ENCODE measurements around the gene MPP3.

DNA sequence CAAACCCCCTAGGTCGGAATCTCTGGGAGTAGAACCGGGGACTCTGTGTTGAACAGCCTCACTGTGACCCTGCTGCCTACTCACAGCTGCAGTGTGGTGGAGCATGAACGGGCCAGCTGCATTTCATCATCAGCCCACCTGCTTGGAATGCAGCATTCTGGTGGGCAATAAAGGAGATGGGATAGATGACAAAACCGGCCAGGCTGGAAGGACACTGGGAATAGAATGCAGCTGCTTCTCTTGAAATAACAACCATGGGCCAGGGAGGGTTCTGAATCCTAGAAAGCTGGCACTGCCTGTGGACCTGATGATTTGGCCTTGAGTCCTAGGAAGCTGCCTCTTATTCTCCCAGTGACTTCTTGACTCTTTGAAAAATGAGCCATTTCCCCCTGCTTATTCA lies 29.2 kb downstream of the MPP3 start:
- no peak for TF ChIP-seq CTCF (IDR thresholded peaks at IDR 0.05; ENCODE audit: low read depth, low read length, poor library complexity, severe bottlenecking)
- no peak for TF ChIP-seq EZH2phosphoT487 (IDR thresholded peaks at IDR 0.05; ENCODE audit: borderline replicate concordance, low read length)

Measured in DOHH2 (cell line).